WTC11 (cell line): Measurements from ENCODE around the gene NOL4. TPM values are rescaled to one million over a fixed set of nuclear protein-coding genes. Genes with fewer than 3 reads are reported as not detected.
"Not testable (repeated sequence)": the region's sequence is repeated elsewhere in the genome, so short reads cannot be mapped to it uniquely, and the experiment has no call there.

Source experiments
- ATAC-seq: fragments of 200-7000 bp; cut with Tn5 transposase; 2 replicates; pipeline ENCODE4 v1.10.0; 2021; ENCODE audit warnings: mild to moderate bottlenecking, moderate library complexity
- CTCF ChIA-PET: fragments of 300-600 bp; sonication (Branson Sonifier 250); formaldehyde crosslinking; loops from one replicate; lab custom pipeline; 2021; ENCODE audit warnings: antibody characterized with exemption; lab: Charles Lee
- POLR2A ChIA-PET: fragments of 350-600 bp; sonication (Branson Sonifier 250); formaldehyde crosslinking; loops from one replicate; lab custom pipeline; 2021; ENCODE audit warnings: antibody characterized with exemption; lab: Charles Lee
- DNase-seq: peaks from one replicate; pipeline ENCODE4 v3.0.0; 2021; ENCODE audit warnings: low spot score
- H3K27ac Mint-ChIP-seq: 2 replicates; pipeline ENCODE4 v1.8.0; 2021; ENCODE audit warnings: mixed read lengths
- H3K27me3 Mint-ChIP-seq: 2 replicates; pipeline ENCODE4 v1.8.0; 2021; ENCODE audit warnings: low read depth, mild to moderate bottlenecking, moderate library complexity, mixed read lengths
- H3K36me3 Mint-ChIP-seq: 2 replicates; pipeline ENCODE4 v1.8.0; 2021; ENCODE audit warnings: mixed read lengths
- H3K4me1 Mint-ChIP-seq: 2 replicates; pipeline ENCODE4 v1.8.0; 2022; ENCODE audit warnings: mixed read lengths
- H3K4me3 Mint-ChIP-seq: 2 replicates; pipeline ENCODE4 v1.8.0; 2021; ENCODE audit warnings: mild to moderate bottlenecking, moderate library complexity, mixed read lengths
- H3K9me3 Mint-ChIP-seq: 2 replicates; pipeline ENCODE4 v1.8.0; 2021; ENCODE audit warnings: mixed read lengths
- CBFB ChIP-seq: sonication (generic); formaldehyde crosslinking; IDR thresholded peaks from 2 replicates; pipeline ENCODE4 v1.8.1; 2022; ENCODE audit warnings: mild to moderate bottlenecking, low read depth, missing genetic modification reagents
- ESRRA ChIP-seq: sonication (generic); formaldehyde crosslinking; IDR thresholded peaks from 2 replicates; pipeline ENCODE4 v1.8.1; 2022; ENCODE audit warnings: mild to moderate bottlenecking, missing genetic modification reagents, borderline replicate concordance
- FOXJ3 ChIP-seq: sonication (generic); formaldehyde crosslinking; IDR thresholded peaks from 2 replicates; pipeline ENCODE4 v1.9.0; 2021; ENCODE audit warnings: missing genetic modification reagents, mild to moderate bottlenecking, borderline replicate concordance
- NFATC4 ChIP-seq: fragments of 250-450 bp; sonication (Bioruptor Pico); IDR thresholded peaks from 2 replicates; pipeline ENCODE4 v1.9.0; 2021; ENCODE audit warnings: mild to moderate bottlenecking
- SMAD3 ChIP-seq: sonication (generic); formaldehyde crosslinking; IDR thresholded peaks from 2 replicates; pipeline ENCODE4 v1.8.0; 2022; ENCODE audit warnings: missing genetic modification reagents, mild to moderate bottlenecking, borderline replicate concordance
- SMAD4 ChIP-seq: sonication (generic); formaldehyde crosslinking; IDR thresholded peaks from 2 replicates; pipeline ENCODE4 v1.8.0; 2022; ENCODE audit warnings: mild to moderate bottlenecking, missing genetic modification reagents
- SP1 ChIP-seq: sonication (generic); formaldehyde crosslinking; conservative IDR thresholded peaks from 2 replicates; pipeline ENCODE4 v1.8.1; 2022; ENCODE audit warnings: missing genetic modification reagents
- TEAD1 ChIP-seq: sonication (generic); formaldehyde crosslinking; IDR thresholded peaks from 2 replicates; pipeline ENCODE4 v1.8.0; 2022; ENCODE audit warnings: mild to moderate bottlenecking, missing genetic modification reagents
- ZBTB21 ChIP-seq: sonication (generic); formaldehyde crosslinking; IDR thresholded peaks from 2 replicates; pipeline ENCODE4 v1.8.1; 2023; ENCODE audit warnings: mild to moderate bottlenecking, missing genetic modification reagents, borderline replicate concordance
- total RNA-seq: library from RNA; stranded (reverse); gene quantifications from 3 replicates; pipeline ENCODE4 v1.2.3, GENCODE V29; 2021
- TF ChIP-seq, protein P1 (sequence below): fragments of 250-450 bp; sonication (Bioruptor Pico); IDR thresholded peaks from 2 replicates; pipeline ENCODE4 v1.9.0; 2021; ENCODE audit warnings: mild to moderate bottlenecking, borderline replicate concordance
- TF ChIP-seq, protein P2 (sequence below): sonication (generic); formaldehyde crosslinking; IDR thresholded peaks from 2 replicates; pipeline ENCODE4 v1.8.0; 2022; ENCODE audit warnings: mild to moderate bottlenecking, missing genetic modification reagents
- TF ChIP-seq, protein P3 (sequence below): fragments of 250-450 bp; sonication (Bioruptor Pico); IDR thresholded peaks from 2 replicates; pipeline ENCODE4 v1.9.0; 2021; ENCODE audit warnings: moderate library complexity, mild to moderate bottlenecking, inconsistent platforms, borderline replicate concordance
- TF ChIP-seq, protein P4 (sequence below): sonication (generic); formaldehyde crosslinking; IDR thresholded peaks from 2 replicates; pipeline ENCODE4 v1.8.0; 2022; ENCODE audit warnings: mild to moderate bottlenecking, missing genetic modification reagents
- TF ChIP-seq, protein P5 (sequence below): sonication (generic); formaldehyde crosslinking; IDR thresholded peaks from 2 replicates; pipeline ENCODE4 v1.8.1; 2022; ENCODE audit warnings: missing genetic modification reagents, borderline replicate concordance
- TF ChIP-seq, protein P6 (sequence below): sonication (generic); formaldehyde crosslinking; IDR thresholded peaks from 2 replicates; pipeline ENCODE4 v1.8.1; 2023; ENCODE audit warnings: mild to moderate bottlenecking, missing genetic modification reagents, moderate library complexity

Gene NOL4
- total RNA-seq, 1 experiment from 2014 or later, result 1.2 TPM

DNA sequence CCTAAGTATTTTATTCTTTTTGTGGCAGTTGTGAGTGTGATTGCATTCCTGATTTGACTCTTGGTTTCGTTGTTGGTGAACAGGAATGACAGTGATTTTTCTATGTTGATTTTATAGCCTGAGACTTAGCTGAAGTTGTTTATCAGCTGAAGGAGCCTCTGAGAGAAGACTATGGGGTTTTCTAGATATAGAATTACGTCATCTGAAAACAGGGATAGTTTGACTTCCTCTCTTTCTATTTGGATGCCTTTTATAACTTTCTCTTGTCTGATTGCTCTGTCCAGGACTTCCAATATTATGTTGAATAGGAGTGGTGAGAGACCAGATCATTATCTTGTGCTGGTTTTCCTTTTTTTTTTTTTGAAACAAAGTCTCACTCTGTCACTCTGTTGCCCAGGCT is 18.0 kb upstream of the NOL4 start (continued):
- TF ChIP-seq, protein P1, sequence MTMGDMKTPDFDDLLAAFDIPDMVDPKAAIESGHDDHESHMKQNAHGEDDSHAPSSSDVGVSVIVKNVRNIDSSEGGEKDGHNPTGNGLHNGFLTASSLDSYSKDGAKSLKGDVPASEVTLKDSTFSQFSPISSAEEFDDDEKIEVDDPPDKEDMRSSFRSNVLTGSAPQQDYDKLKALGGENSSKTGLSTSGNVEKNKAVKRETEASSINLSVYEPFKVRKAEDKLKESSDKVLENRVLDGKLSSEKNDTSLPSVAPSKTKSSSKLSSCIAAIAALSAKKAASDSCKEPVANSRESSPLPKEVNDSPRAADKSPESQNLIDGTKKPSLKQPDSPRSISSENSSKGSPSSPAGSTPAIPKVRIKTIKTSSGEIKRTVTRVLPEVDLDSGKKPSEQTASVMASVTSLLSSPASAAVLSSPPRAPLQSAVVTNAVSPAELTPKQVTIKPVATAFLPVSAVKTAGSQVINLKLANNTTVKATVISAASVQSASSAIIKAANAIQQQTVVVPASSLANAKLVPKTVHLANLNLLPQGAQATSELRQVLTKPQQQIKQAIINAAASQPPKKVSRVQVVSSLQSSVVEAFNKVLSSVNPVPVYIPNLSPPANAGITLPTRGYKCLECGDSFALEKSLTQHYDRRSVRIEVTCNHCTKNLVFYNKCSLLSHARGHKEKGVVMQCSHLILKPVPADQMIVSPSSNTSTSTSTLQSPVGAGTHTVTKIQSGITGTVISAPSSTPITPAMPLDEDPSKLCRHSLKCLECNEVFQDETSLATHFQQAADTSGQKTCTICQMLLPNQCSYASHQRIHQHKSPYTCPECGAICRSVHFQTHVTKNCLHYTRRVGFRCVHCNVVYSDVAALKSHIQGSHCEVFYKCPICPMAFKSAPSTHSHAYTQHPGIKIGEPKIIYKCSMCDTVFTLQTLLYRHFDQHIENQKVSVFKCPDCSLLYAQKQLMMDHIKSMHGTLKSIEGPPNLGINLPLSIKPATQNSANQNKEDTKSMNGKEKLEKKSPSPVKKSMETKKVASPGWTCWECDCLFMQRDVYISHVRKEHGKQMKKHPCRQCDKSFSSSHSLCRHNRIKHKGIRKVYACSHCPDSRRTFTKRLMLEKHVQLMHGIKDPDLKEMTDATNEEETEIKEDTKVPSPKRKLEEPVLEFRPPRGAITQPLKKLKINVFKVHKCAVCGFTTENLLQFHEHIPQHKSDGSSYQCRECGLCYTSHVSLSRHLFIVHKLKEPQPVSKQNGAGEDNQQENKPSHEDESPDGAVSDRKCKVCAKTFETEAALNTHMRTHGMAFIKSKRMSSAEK (CRISPR knock-in tag), result no peak
- TF ChIP-seq, protein P2, sequence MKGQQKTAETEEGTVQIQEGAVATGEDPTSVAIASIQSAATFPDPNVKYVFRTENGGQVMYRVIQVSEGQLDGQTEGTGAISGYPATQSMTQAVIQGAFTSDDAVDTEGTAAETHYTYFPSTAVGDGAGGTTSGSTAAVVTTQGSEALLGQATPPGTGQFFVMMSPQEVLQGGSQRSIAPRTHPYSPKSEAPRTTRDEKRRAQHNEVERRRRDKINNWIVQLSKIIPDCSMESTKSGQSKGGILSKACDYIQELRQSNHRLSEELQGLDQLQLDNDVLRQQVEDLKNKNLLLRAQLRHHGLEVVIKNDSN (CRISPR knock-in tag), result no peak
- TF ChIP-seq ZBTB21 (CRISPR knock-in tag) (no peak), ESRRA (CRISPR knock-in tag) (no peak), SP1 (CRISPR knock-in tag) (no peak), TEAD1 (CRISPR knock-in tag) (no peak), NFATC4 (CRISPR knock-in tag) (no peak), CBFB (CRISPR knock-in tag) (no peak), SMAD4 (CRISPR knock-in tag) (no peak), FOXJ3 (no peak), SMAD3 (CRISPR knock-in tag) (no peak)
- TF ChIP-seq, protein P3, sequence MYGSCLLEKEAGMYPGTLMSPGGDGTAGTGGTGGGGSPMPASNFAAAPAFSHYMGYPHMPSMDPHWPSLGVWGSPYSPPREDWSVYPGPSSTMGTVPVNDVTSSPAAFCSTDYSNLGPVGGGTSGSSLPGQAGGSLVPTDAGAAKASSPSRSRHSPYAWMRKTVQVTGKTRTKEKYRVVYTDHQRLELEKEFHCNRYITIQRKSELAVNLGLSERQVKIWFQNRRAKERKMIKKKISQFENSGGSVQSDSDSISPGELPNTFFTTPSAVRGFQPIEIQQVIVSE (CRISPR knock-in tag), result no peak
- TF ChIP-seq, protein P4, sequence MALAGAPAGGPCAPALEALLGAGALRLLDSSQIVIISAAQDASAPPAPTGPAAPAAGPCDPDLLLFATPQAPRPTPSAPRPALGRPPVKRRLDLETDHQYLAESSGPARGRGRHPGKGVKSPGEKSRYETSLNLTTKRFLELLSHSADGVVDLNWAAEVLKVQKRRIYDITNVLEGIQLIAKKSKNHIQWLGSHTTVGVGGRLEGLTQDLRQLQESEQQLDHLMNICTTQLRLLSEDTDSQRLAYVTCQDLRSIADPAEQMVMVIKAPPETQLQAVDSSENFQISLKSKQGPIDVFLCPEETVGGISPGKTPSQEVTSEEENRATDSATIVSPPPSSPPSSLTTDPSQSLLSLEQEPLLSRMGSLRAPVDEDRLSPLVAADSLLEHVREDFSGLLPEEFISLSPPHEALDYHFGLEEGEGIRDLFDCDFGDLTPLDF, result no peak

DNA sequence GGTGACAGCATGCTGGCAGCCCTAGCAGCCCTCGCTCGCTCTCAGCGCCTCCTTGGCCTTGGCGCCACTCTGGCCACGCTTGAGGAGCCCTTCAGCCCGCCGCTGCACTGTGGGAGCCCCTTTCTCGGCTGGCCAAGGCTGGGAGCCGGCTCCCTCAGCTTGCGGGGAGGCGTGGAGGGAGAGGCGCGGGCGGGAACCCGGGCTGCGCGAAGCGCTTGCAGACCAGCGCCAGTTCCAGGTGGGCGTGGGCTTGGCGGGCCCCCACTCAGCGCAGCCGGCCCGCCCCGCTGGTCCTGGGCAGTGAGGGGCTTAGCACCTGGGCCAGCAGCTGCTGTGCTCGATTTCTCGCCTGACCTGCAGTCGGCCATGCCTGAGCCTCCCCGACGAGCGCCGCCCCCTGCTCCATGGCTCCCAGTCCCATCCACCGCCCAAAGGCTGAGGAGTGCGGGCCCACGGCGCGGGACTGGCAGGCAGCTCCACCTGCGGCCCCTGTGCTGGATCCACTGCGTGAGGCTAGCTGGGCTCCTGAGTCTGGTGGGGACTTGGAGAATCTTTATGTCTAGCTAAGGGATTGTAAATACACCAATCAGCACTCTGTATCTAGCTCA is 9.2 kb upstream of the NOL4 start:
- H3K27ac Mint-ChIP-seq, result not testable (repeated sequence)

DNA sequence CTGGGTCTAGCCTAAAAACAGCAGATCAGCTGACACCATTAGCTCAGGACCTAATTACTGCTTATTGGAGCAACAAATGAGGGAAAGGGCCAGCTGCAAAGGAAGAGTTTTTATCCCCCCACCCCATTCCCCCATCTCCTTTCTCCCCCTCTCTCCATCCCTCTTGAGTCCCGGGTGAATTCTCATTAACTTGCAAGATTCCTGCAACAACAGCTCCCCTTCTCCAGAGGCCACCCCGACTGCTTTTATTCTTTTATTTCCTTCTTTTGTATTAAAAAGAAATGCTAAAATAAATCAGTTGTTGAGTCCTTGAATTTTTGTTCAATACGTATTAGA is 473 bp upstream of the NOL4 start:
- Mint-ChIP-seq H3K27ac (no peak overlapping the region), H3K4me1 (peaks cover 19% of the 10 kb centered on the region), H3K9me3 (no peaks in the 10 kb centered on the region), H3K36me3 (no peaks in the 10 kb centered on the region), H3K27me3 (peaks cover 45% of the 10 kb centered on the region), H3K4me3 (peak overlapping the region; percentile 82)
- POLR2A ChIA-PET, result no interaction called here
- TF ChIP-seq, protein P5, sequence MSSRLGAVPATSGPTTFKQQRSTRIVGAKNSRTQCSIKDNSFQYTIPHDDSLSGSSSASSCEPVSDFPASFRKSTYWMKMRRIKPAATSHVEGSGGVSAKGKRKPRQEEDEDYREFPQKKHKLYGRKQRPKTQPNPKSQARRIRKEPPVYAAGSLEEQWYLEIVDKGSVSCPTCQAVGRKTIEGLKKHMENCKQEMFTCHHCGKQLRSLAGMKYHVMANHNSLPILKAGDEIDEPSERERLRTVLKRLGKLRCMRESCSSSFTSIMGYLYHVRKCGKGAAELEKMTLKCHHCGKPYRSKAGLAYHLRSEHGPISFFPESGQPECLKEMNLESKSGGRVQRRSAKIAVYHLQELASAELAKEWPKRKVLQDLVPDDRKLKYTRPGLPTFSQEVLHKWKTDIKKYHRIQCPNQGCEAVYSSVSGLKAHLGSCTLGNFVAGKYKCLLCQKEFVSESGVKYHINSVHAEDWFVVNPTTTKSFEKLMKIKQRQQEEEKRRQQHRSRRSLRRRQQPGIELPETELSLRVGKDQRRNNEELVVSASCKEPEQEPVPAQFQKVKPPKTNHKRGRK (CRISPR knock-in tag), result no peak
- TF ChIP-seq, protein P6, sequence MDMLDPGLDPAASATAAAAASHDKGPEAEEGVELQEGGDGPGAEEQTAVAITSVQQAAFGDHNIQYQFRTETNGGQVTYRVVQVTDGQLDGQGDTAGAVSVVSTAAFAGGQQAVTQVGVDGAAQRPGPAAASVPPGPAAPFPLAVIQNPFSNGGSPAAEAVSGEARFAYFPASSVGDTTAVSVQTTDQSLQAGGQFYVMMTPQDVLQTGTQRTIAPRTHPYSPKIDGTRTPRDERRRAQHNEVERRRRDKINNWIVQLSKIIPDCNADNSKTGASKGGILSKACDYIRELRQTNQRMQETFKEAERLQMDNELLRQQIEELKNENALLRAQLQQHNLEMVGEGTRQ (CRISPR knock-in tag), result peak; percentile 65
- DNase-seq (no peak), ATAC-seq (no peak)
- CTCF ChIA-PET, result interaction anchor here (0.5 to 4.6 kb wide), 56 partner anchors 9 to 1071 kb away, joined by 3 to 39 read pairs (median 5); no protein-coding TSS in a partner anchor

More for the DNA sequence above, 9.2 kb upstream of the NOL4 start:
- H3K9me3 Mint-ChIP-seq, H3K27me3 Mint-ChIP-seq, POLR2A ChIA-PET, H3K36me3 Mint-ChIP-seq, H3K4me3 Mint-ChIP-seq, H3K4me1 Mint-ChIP-seq: not testable (repeated sequence)
- CTCF ChIA-PET, result interaction anchor here (0.7 to 2.9 kb wide), 3 partner anchors 9 to 90 kb away, joined by 3 to 14 read pairs (median 5); partner anchors contain the start of gene NOL4
- ATAC-seq (peak; percentile 44), DNase-seq (peak; percentile 23)
